ENCODE data around the gene KRT38.
"Not testable (repeated sequence)": the region's sequence is repeated elsewhere in the genome, so short reads cannot be mapped to it uniquely, and the experiment has no call there.

KRT38 gene

DNA sequence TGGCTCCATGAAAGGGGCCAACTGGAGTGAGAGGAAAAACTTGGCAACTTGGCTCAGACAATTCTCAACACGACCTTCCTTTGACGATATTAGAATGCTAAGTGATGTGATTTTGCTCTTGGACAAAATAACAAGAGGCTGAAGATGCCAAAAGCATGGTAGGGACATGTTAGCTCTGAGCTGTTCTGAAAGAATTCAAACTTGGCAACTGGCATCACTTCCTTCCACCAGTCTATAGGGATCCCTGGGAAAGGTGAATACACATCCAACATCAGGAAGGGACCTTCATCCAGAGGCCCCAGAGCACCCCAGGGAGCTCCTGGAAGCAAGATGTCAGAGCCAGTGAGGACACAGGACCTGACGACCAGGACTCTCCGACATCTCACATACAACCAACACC, 20.6 kb downstream of the KRT38 start:
- no peak for DNase-seq

- DNase-seq: no peak
These were observed 21.1 kb downstream of the KRT38 start for GRCh38 chr17:41419716-41420115.

DNA sequence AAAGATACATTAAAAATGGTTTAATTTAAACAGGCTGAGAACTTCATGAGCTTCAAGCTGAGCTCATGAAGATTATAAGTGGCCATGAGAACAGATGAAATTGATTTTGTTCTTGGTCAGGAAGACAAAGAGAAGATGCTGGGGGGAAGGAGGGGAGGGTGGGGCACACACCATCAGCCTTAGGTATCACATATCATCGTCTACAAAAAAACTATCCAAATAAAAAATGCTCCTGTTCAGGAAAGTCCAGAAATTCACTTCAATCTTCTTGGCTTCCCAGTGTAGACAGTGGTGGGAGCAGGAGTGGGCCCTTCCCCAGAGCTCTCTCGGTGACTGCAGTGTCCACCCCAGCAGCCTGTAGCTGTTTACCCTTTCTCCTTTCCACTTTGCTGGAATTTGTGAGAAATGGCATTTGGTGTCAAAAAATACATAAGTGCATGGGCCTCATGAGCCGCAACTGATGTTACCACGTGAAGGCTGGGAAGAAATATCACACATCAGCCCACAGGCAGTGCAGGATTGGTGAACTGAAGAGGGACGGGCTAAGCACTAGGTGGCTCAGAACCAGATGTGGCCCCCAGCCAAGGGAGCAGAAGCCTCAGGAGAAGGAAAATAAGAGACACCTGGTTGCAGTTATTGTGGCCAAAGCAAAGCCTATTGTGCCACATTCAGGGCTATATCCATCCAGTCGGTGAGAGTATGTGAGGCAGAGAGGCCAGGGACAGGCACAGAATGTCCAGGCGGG, 22.5 kb downstream of the KRT38 start:
- no peak for DNase-seq

- DNase-seq: no peak
These were observed 23.2 kb downstream of the KRT38 start for GRCh38 chr17:41417576-41418015.

DNA sequence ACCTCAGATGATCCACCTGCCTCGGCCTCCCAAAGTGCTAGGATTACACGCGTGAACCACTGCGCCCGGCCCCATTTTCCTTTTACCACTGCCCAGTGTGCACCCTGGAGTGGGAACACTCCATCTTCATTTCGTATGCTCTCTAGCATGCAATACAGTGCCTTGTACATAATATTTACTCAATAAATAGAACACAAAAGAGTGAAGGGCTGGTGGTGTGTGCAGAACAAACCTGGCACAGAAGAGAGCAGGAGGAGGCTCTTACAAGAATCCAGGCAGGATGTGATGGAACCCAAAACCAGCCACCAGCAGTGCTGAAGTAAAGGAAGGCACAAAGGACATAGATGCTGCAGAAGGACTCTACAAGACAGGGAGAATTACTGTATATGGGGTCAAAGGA, 23.7 kb downstream of the KRT38 start:
- no peak for DNase-seq

DNA sequence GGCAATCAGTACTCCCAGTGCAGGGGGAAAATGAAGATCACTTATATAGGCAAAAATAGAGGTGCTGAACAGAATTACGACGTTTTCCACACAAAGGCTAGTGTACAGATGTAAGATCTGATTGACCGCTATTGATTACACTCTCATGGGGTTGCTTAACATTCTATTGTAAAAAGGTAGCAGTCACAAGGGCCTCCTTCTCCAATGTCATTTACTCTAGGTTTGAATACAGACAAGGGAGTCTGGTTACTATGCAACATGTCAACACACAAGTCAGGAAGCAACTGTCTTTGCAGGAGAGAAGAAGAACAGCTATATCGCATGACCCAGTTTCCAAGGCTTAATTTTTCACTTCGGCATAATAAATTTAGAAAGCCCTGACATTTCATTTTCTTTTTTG, 24.3 kb downstream of the KRT38 start:
- no peak for DNase-seq

- DNase-seq: no peak
These were observed 24.9 kb downstream of the KRT38 start for GRCh38 chr17:41415833-41416335.

DNA sequence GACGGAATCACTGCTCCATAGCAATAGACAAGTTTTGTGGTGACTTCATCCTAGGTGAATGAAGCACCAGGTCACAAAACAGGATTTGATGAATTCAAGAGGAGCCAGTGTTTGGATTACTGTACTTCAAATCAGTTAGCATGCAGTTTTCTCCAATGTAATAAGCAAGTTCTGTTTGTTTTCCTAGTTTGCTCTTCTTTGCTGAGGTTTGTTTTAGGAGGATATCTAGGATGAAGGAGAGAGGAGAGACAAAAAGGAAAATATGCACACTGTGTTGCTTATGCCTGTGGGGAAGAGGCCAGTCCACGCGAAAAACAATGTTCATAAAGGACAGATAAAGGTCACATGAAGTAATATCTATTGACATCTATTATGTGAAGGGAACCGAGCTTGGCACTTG, 25.4 kb downstream of the KRT38 start:
- DNase-seq: no peak

DNA sequence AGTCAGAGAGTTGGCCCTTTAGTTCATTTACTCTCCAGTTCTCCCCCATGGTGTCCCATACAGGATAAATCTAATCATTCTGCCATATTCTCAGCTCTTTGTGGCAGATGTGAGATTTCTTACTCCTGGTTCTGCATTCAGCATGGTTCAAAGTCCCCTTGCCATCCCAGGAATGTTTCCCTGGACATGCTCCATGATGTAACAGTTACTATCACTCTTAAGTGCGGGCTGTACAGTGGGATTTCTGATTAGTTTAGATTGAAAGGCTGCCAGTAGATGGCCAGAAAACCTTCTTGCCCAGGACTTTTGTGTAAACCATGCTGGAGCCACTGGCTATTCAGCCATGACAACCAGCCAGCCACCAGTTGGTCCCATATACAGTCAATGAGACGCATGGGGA, 26.8 kb downstream of the KRT38 start:
- DNase-seq: no peak

DNA sequence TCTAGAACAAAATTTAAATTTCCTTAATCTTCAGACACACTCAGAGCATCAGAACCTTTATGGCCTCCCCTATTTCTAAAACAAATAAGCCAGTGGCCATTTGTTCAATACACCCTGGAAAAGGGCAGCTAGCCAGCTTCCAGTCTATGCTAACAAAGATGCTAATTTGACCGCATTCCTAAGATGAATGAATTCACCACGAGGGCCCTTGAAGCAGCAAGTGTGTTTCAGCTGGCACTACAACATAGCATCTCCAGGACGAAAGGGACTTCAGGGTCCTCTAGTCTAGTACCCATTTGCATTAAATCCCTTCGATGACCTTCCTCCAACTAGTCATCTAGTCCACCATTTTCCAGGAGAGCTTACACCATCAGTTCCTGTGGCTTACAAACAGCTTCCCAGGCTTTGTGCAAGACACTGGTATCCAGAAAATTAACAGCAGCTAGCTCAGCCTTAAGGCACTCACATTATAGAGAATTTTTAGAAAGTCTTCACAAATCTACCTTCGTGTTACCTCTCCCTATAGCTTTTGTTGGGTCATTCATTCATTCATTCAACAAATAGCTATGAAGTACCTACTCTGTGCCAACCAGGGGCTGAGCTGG, 27.3 kb downstream of the KRT38 start:
- no peak for DNase-seq

DNA sequence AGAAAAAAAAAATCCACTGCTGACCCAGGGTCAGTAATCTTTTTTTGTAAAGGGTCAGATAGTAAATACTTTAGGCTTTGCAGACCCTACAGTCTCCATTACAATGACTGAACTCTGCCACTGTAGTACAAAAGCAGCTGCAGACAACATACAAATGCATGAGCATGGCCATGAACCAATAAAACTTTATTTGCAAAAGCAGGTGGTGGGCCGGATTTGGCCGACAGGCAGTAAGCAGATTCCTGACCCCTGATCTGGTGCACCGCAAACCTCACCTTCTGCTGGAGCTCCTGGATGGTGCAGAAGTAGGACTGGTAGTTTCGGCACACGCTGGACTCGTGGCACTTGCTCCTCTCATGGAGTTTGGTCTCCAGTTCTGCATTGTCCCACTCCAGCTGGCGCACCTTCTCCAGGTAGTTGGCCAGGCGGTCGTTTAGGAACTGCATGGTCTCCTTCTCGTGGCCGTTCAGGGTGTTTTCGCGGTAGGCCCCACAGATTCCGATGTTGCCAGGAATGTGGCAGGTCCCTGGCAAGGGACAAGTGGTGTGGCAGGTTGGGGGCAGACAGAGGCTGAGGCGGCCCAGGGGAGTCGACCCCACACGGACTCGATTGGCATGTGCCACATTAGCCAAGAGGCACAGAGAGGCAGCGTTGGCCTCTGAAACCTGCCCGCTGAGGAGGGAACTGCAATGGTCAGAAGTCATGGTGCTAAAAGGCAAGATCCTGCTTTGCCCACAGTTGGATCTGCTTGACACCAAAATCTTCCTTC, 29.5 kb downstream of the KRT38 start:
- DNase-seq: no peak

DNA sequence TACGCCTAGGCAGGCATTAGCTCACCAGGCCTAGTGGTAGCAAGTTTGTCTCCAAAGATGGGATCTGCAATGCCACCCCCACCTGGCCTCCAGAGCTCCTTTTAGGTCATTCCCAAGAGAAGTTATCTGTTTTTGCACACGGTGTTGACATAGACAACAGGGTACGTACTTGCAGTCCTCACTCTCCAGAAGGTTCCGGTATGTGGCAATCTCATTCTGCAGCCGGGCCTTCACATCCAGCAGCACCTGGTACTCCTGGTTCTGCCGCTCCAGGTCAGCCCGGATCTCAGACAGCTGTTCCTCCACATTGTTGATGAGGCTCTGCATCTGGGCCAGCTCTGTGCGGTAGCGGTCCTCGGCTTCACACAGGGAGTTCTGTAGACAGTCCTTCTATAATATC, 33.6 kb downstream of the KRT38 start:
- DNase-seq: no peak

DNA sequence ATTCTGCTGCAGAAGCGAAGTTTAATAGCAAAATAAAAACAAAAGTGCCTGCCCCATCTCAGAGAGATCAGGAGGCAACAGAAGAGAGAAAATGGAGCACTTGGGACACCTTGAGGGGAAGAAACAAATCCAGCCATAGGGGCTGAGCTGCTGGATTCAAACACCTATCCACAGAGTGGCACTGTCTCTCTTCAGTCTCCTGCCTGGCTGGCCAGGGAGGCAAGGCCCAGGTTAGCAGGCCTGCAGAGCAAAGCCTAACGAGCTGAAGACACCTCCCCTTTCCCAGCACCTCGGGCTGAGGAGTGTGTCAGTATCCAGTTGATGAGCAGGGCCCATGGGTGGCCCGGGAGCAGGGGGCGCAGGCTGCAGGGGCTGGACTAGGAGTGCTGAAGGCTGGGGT, 34.6 kb downstream of the KRT38 start:
- no peak for DNase-seq

DNA sequence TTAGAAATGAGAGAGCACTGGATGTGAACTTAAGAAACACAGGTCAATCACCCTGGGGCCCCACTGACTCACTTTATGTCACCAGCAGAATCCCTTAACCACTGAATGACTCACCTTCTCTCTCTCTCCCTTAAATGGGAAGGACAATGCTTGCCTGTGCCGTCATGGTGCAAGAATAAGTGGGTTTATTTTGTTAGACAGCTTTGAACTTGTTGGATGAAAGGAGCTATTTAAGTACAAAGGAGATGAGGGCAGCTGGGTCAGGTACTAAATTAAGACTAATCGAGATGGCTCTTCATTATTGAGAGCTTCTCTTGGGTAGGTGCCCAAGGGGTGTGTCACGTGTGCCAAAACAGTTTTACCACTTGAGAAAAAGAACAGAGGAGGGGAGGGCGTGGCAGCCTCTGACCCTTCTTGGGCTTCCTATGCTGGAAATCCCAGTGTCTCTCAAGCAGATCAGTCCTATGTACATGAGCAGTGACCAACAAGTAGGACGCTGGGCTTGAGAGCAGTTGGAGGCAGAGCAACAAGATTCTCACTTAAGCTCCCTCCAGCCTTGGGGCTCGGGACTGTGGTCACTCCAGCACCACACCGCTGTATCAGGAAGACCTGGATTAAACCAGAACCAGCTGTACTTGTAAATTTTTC, 36.6 kb downstream of the KRT38 start:
- no peak for DNase-seq

- DNase-seq: no peak
These were observed 37.3 kb downstream of the KRT38 start for GRCh38 chr17:41403404-41404023.

GRCh38 chr17:41402161-41402560, 38.6 kb downstream of the KRT38 start:
- no peak for DNase-seq

DNA sequence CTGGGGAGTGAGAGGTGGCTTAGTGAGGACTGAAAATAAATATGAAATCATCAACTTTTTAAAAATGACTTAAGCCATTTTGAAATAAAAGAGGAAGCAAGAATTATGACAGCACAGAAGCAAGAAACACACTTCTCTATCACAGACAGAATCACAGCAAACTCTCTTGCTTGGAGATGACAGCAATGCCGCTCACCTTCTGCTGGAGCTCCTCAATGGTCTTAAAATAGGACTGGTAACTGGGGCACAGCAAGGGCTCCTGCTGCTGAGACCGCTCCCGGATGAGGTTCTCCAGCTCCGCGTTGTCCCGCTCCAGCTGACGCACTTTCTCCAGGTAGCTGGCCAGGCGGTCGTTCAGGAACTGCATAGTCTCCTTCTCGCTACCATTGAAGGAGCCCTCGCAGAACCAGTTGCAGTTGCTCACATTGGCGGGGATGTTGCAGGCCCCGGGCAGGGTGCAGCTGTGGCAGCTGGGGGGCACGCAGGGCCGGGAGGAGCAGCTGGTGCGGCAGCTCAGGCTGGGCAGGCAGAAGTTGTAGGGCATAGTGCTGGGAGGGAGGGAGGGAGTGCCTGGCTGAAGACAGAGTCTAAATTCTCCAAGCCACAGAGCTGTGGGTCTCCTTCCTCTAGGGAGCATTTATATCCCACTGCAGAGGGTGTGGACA, 43.7 kb downstream of the KRT38 start, which contains the start of gene KRT31:
TSS of gene KRT31 (minus strand) at position 613 of the 665 bp plus-strand sequence. CDS start at position 544, 69 bp downstream.
- peak; percentile 49 for DNase-seq

DNA sequence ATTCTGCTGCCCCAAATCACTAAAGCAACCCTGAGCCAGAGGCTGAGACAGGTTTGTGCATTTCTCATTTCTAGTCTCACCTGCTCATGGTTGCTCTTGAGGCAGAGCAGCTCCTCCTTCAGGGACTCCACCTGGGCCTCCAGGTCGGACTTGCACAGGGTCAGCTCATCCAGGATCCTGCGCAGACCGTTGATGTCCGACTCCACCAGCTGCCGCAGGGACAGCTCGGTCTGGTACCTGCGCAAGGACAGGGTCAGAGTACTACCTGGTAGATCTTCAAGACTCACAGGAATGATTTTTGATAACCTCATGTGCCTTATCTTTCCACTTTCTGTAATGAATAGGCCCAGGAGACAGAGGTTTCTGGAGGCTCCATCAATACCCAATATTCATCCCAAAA, 44.4 kb downstream of the KRT38 start:
- no peak for DNase-seq

DNA sequence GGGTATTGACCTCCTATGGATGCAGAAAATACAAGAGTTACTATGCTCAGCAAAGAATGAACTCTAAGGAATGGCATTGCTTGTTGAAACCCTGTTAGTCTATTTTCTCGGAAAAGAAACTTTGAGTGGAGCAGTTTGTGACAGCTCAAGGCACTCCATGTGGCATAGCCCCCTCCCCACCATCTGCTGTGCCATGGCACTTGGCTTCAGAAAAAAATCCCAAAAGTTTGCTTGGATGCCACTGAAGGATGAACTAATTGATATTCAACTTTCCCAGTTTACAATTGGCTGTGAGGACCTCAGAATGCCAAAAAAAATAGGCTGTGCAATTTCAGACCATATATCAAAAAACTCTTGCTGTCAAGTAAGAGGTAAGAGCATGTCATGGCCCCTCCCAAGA, 45.2 kb downstream of the KRT38 start:
- DNase-seq: no peak

- not testable (repeated sequence) for DNase-seq
These were observed 45.7 kb downstream of the KRT38 start for GRCh38 chr17:41395044-41395443.

GRCh38 chr17:41394254-41394996, 46.4 kb downstream of the KRT38 start:
- DNase-seq: no peak
